CD4-positive, alpha-beta T cell treated with Interleukin-17A for 1 hour (primary cell): ENCODE measurements around the gene MAP3K4.
"Not testable (repeated sequence)": the region's sequence is repeated elsewhere in the genome, so short reads cannot be mapped to it uniquely, and the experiment has no call there.

Source experiments
- DNase-seq: peaks from one replicate; pipeline ENCODE4 v3.0.0-alpha.2; 2020

Gene MAP3K4

DNA sequence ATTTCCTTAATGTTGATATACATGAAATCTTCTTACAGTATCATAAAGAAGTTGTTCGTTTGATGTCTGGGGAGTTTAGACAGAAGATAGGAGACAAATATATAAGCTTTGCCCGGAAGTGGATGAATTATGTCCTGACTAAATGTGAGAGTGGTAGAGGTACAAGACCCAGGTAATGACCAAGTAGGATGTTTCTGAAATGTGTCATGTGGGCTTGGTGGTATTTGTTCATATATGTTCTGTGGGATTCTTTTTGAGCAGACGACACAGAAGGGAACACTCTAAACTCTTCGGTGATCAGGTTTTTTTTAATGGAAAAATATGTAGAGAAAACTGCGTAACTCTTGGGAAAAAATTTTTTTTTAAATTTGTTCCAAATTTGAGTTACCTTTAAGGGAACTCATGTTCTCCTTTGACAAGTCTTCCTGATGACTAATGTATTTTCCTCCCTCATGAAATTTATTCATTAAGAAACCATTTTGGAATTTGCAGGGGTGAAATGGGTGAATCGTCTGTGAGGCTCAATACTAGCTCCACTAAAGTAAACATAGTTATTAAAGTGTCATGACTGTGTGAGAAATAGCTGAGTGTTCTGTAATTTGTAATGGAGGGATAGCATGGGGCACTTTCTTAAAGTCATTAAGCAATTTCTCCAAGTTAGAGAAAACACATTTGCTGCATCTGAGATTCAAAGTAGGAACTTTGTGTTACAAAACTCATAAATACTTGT is 100.6 kb downstream of the MAP3K4 start:
- no peak for DNase-seq

DNA sequence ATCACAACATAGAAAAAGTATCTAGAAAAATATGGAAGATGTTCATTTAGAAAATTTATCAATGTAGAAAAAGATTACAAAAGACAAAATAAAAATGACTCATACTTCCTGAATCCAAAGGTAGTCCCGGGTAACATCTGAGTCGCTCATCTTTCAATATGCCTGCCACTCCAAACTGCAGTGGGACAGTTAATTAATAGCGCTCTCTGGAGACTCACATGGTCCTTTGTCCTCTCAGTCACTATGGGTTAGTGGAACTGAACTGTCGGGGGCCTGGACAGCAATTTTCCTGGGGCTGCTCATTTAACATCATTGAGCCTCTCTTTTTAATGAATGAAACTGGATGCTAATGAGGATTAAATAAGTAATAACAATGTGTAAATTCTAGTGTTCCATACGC is 103.4 kb downstream of the MAP3K4 start:
- no peak for DNase-seq

DNA sequence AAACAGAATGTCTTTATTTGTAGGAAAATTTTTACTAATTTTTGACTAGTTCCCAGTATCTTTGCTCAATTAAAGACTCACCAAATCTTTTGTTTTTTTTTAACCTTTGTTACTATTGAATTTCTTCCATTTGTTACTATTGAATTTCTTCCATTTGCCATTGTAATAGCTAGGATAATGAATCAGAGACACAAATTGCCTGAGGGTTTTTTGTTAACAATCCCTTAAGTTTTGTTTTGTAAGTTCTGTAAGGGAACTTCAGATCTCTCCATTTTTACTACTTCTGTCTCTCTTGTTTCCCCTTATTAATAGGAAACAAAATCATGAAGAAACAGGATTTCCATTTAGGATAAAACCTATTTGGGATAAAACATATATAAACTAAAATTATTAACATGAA is 104.3 kb downstream of the MAP3K4 start:
- DNase-seq, result no peak

DNA sequence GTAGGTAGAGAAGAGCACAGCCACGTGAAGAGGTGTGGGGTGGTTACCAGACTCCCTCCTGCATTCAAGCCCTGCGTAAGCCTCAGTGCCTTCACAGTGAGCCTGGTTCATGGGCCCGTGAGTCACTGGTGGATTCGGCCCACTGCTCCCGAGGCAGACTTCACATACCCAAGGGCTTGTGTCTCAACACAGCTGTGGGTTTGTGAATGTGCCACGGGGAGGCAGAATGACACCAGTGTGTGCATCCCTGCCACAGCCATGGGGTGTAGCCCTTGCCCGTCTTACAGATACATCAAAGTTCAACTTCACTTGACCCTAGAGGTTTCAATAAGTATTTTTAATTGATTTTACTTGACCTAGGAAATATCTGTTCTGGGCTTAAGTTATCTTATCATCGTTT is 108.5 kb downstream of the MAP3K4 start:
- DNase-seq, result no peak

DNA sequence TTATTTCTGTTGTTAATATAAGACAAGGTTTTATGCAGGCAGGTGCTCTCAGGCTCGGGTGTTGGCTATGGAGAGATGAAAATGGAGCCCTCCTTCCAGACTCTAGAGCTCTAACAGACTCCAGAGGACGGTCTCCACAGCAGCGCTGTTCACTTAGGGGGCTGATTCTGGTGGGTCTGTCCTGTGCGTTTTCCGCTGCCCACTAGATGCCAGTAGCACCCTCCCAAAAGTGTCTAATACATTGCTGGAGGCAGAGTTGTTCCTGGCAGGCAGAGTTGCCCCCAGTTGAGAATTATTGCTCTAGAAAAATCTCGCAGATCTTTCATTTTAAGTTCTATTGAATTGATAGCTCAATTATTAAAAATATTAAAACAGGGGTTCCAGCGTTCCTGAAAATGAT is 109.9 kb downstream of the MAP3K4 start:
- DNase-seq, result no peak

DNA sequence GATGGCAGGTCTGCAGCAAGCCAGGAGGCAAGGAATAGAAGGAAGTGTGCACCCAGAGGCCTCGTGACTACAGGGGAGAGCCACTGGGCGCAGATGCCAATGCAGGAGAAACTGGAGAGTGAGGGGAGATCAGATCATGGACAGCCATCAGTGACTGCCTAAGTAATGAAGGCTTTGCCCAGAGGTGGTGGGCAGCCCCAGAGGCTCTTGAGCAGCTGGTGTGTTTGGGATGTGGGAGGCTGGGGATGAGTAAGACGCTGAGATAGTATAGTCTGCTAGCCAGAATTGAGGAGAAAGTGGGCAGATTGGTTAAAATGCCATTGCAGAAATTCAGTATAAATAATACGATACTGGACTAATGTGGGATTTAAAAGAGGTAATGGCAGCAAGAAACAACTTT is 111.9 kb downstream of the MAP3K4 start:
- no peak for DNase-seq

DNA sequence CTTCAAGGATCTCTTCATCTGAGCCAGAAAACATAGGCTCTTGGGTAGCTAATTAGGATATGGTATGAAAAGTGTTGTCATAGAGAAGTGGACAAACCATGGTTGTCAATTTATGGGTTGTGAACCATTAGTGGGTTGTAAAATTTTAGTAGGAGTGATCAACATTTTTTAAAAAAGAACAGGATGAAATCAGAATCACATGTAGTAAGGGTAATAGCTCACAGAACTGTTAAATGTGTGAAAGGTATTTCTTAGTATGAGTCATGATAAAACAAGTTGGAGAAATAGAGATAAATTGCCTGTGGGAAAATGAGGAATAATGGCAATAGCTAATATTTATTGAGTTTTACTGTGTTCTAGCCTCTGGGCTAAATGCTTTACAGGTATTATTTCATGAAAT is 113.4 kb downstream of the MAP3K4 start:
- DNase-seq, result no peak

DNA sequence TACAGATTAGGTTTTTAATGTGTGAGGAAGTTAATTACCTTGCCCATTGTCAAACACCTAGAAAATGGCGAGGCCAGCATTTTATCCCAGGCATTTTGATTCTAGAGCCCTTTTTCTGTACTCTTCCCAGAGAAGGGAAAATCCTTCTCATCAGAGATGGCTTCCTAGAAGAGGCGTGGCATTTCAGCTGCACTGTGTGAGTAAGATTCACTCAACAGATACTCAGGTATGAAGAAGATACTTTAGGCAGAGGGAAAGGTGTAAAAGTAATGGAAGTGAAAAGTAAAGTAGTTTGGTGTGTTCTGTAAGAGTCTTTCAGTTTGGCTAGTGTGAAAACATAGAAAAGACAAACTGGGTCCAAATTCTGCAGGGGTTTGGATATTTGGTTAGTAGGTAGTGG is 113.8 kb downstream of the MAP3K4 start:
- no peak for DNase-seq

DNA sequence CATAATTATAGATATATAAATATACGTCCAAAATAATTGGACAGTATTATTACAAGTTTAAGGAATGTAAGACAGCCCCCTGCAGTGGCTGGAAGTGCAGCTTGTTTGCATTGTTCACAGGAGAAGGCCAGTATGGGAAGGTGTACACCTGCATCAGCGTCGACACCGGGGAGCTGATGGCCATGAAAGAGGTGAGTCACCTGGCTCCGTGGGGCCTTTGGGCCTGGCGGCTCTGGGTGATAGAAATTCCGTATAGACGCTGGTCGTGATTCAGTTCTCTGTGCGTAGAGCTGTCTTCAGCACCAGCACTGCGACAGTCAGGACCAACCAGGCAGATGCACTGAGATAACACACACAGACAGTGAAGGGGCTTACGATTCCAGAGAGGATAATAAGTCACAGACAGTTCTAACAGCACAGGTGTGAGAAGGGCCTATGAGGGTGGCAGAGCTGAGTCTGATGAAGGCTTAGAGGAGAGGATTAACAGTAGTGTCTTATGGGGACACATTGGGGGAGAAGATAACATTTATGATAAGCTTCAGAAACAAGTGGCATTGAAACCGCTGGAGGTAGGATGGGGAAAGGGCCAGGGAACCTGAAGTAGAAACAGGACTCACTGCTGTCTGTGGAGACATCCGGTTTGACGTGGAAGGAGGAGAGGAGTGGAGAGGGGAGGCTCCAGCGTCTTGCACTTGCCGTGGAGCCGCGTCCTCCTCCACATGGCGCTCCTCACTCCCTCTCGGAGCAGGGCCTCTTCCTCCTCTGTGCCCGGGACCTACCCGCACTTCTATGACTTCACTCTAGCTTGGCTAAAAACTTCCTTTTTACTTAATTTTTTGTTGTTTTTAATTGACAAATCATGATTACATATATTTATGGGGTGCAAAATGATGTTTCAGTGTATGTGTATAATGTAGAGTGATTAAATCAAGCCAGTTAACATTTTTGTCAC is 116.5 kb downstream of the MAP3K4 start:
- DNase-seq, result no peak

DNA sequence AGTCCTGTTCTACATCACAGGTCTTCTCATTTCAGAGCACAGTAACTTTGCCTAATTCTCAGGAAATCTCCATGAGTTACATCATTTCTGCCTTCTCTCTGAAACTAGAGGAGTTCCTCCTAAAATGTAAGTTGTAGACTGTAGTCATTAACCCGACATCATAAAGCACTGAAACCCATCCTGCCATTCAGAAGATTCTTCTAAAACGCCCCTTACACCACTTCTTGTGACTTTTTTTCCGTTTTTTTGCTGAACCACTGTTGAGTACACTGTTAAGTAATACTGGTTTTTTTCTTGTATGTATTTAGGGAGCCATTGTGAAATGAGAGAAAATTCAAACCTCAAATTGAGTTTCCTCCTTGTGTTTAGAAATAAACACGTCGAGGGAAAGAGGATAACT is 117.3 kb downstream of the MAP3K4 start:
- DNase-seq, result no peak

DNA sequence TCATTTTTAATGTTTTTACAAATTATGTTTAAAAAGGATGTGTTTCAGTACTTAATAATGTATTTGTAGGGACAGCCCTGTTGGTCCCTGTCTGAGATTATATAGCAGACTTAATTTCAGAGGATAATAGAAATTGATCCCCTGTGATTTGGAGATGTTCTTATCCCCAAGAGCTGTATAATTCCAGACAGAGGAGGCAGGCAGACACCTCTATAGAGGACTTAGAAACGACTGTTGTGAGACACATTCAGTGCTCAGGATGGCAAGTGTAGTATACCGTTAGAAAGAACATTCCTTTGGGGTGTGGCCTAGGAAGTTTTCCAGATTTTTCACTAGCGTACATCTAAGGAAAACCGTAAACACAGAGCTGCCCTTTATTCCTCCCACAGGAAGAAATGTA is 117.8 kb downstream of the MAP3K4 start:
- no peak for DNase-seq

DNA sequence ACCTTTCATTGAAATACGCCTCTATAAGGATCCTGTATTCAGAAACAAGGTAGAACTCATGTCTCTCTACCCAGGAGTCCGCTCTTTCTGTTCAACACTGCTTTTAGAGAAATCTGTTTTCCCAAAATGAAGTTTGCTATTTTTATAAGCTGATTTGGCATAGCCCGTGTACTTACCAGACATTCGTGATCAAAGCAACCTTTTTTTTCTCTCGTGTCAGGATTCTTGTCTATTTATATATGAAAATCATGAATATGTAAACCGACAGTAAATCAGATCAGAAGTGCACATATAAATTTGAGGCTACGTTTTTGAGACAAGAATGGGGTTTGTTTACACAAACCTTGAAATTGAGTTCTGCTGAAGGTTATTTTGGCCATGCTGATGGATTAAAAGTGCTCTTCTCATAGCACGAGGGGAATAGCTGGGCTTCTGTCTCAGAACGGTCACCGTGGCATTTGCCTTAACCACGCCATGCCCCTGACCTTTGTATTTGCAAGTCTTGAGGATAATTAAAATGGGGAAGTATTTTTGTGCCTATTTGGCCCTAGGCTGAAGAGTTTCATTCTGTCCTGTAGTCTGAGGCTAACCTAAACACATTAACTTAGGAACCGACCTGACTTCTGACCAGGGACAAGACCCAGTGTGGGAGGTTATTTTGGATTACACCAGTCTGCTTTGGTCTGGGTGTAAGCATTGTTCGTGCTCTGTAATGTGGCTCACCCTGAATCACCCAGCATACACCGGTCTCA is 118.6 kb downstream of the MAP3K4 start:
- no peak for DNase-seq

DNA sequence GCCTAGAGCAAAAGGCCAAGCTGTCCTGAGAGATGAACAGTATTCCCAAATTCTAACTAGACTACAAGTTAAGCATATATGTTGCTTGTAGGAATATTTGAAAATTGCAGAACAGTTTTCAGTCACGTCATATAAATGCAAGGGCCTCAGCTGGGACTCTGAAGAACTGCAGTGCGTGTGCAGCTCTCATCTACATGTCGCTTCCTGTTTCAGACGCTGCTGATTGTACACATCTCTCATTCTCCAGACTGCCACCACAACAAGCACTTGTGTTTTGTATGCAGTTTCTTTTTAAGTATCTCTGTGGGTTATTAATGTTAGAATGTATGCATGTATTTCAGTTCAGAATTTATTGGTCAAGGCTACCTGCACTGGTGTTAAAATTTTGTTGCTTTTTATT is 119.7 kb downstream of the MAP3K4 start:
- DNase-seq, result peak; percentile 19

DNA sequence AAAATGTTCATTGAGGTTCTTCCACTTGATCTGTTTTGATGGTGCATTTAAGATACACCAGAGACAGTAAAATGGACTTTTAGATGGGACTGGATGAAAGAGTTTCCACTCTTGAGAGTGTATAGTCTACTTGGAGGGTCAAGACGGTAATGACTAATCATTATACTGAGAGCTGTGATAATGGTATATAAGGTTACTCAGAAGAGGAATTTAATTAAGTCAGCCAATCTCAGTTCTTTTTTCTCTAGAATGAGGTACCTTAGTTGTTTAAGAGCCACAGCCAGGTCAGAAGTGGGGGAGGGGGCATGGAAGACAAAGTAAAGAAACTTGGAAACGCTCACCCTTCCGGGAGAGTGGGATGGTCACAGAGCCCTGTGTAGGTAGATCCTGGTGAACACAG is 123.9 kb downstream of the MAP3K4 start:
- DNase-seq, result no peak

DNA sequence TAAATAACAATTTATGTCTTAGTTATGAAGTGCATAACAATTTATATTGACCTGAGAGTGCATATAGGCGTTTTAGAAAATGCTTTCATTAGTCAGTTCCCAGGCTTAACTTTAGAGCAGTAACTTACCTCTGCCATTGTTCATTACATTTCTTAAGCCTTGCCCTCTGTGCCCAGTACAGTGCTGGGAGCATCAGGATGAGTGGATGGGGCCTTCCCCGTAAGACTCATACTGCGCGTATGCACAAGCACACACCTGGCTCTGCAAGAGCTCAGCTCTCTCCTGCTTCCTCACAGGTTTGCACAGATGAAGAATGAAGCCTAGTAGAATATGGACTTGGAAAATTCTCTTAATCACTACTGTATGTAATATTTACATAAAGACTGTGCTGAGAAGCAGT is 125.0 kb downstream of the MAP3K4 start:
- DNase-seq, result no peak

DNA sequence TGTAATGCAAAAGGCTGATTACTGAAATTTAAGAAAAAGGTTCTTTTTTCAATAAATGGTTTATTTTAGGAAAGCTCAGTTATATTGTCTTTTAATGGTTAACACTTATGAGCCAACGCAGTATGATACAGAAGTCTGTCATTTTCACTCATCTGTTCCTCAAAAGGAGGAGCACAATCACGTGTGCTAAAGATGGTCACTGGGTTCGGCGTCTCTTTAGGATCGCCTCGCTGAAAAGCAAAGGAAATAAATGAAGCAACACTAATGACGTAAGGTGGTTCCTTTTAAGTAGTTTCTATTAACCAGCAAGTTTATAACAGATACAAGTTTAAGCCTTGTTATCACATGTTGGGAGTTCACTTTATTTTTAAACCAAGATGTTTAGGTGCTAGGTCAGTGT is 125.7 kb downstream of the MAP3K4 start:
- peak; percentile 17 for DNase-seq

DNA sequence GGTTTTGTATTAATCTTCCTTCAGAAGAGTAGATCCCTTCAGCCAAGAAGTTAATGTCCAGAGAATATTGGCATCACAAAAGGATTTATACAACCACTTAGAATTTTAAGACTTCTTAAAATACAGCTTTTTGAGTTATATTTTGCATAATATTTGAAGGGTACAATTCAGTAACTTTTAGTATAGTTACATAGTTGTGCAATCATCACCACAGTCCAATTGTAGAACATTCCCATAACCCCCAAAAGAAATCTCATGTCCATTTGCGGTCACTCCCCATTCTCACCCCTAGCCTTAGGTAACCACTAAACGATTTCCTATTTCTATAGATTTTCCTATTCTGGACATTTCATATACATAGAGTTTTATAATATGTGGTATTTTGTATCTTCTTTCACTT is 126.4 kb downstream of the MAP3K4 start:
- DNase-seq, result no peak

DNA sequence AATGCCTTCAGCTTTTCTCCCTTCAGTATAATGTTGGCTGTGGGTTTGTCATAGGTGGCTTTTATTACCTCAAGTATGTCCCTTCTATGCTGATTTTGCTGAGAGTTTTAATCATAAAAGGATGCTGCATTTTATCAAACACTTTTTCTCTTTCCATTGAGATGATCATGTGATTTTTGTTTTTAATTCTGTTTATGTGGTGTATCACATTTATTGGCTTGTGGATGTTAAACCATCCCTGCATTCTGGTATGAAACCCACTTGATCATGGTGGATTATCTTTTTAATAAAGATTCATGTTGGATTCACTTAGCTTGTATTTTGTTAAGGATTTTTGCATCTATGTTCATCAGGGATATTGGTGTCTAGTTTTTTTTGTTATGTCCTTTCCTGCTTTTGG is 131.8 kb downstream of the MAP3K4 start:
- not testable (repeated sequence) for DNase-seq

DNA sequence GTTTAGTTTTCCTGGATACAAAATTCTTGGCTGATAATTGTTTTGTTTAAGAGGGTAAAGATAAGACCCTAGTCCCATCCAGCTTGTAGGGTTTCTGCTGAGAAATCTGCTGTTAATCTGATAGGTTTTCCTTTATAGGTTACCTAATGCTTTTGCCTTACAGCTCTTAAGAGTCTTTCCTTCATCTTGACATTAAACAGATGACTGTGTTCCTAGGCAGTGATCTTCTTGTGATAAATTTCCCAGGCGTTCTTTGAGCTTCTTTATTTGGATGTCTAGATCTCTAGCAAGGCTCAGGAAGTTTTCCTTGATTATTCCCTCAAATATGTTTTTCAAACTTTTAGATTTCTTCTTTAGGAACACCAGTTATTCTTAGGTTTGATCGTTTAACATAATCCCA is 134.0 kb downstream of the MAP3K4 start:
- DNase-seq, result no peak

DNA sequence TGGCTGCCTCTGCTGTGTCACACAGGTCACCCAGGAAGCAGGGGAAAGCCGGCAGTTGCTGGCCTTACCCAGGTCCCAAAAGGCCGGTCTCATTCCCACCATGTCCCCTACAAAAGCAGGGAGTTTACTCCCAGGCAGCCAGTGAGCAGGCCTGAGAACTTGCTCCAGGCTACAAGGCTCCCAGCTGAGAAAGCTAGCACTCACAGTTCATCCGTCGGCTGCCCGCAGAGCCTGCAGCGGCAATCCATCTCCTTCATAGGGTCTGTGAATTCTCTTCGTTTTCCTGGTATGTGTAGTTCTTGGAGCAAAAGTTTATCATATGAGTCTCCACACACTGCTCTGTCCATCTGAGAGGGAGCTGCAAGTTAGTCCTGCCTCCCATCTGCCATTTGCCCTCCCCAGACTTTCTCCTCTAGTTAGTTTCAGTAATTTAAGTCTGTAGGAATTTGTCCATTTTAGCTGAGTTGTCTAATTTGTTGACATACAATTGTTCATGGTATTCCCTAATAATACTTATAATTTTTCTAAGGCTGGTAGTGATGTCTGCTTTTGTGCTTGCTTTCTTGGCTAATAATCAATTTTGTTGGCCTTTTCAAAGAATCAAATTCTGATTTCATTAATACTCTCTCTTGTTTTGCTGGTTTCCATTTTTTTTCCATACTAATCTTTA is 135.6 kb downstream of the MAP3K4 start:
- no peak for DNase-seq

DNA sequence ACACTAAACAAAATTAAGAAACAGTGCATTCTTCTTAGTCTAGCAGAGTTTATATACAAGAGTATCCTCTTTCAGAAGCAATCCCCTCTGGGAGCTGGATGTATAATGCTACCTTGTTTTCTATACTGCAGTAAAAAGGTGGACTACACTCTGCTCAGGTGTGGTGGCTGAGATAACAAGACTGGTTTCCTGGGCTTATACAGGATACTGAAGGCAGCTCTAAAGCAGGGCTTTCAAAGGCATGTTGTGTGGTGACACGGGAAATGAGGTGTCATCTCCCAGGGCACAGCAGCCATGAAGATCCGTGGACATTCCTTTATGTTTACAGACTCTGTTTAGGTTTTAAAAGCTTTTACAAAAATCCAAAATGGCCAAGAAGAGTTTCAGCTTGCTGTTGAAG is 136.7 kb downstream of the MAP3K4 start:
- DNase-seq, result no peak

DNA sequence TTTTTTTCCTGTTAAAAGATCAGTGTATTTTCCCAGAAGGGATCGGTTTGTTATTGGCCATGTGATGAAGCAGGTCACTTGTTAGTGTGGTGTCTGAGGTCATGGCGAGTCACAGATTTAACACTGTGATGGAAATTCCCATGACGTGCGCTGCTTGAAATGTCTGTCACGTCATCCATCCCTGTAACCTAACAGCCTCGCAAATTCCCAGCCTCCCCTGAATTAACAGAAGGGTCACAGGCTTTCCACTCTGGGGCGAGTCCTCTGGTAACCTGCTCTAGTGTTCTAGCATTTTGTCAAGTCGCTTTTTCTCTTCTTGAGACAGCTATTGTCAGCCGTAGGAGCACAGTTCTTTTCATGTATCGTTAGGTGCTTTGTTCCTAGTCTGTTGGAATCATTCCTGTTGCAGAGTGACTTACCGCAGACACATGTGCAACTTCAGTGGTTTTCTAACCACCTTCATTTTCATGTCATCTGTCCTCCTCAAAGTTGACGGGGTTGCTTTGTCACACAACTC is 137.2 kb downstream of the MAP3K4 start:
- DNase-seq, result peak; percentile 8

DNA sequence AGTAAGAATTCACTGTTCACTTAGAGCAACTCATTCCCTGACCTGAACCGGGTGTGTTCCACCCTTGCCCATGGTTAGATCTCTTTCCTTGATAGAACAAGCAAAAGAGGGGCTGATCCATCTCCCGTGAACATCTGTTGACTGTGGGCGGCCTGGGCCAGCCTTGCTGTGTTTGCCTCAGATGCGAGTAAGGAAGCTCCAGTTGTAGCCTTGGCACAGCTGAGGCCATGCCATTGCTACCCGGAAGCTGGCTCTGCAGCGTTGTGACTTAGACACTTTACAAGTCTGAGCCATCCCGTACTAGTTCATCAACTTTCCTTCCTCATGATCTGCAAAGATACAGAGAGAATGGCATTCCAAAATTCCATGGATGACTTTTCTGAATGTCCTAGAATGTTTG is 139.0 kb downstream of the MAP3K4 start:
- no peak for DNase-seq
